Measurements from ENCODE around the gene DDTL. TPM values are rescaled to one million over a fixed set of nuclear protein-coding genes. Genes with fewer than 3 reads are reported as not detected.
"Not testable (repeated sequence)": the region's sequence is repeated elsewhere in the genome, so short reads cannot be mapped to it uniquely, and the experiment has no call there.

The DDTL gene
- total RNA-seq = 3.8 TPM

DNA sequence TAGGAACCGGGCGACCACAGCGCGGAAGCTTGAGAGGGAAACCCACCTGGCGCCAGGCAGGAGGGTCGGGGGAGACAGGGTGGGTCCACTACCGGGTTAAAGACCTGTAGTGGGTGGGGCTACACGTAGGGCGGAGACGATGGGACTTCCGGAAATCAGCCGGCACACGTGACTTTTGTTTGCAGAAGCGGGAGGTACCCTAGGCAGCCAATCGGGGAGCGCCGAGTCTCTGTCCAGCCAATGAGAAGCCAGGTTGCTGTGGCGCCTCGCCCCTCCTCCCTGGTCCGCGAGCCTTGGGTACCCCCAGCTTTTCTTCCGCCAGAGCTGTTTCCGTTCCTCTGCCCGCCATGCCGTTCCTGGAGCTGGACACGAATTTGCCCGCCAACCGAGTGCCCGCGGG, at the start of gene DDTL:
Gene DDTL, plus strand, starts transcription at position 321 of the 400 bp plus-strand sequence. Its CDS starts 27 bp downstream, at position 348.
- not testable (repeated sequence) for H3K4me3 ChIP-seq (ENCODE audit: low read length); H3K9me3 ChIP-seq (ENCODE audit: low read depth, low read length); H3K4me1 ChIP-seq (ENCODE audit: insufficient read depth, low read length); H3K27me3 ChIP-seq (ENCODE audit: insufficient read depth, low read length)

DNA sequence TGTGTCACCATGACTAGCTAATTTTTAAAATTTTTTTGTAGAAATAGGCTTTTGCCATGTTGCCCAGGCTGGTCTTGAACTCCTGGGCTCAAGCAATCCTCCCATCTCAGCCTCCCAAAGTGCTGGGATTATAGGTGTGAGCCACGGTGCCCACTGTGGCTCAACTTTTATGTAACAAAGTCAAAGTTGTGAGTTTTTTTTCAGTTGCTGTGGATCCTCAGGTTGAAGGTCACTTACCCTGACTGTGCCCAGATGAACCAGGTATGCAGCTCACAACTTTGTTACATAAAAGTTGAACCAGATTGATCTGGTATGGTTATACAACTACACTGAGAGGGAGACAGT, 46.4 kb upstream of the DDTL start:
- H3K4me3 ChIP-seq (ENCODE audit: low read length); H3K4me1 ChIP-seq (ENCODE audit: insufficient read depth, low read length); H3K9me3 ChIP-seq (ENCODE audit: low read depth, low read length); H3K27me3 ChIP-seq (ENCODE audit: insufficient read depth, low read length): not testable (repeated sequence)

GRCh38 chr22:23921586-23922201, 45.0 kb upstream of the DDTL start:
- H3K4me3 ChIP-seq (ENCODE audit: low read length); H3K27me3 ChIP-seq (ENCODE audit: insufficient read depth, low read length); H3K4me1 ChIP-seq (ENCODE audit: insufficient read depth, low read length); H3K9me3 ChIP-seq (ENCODE audit: low read depth, low read length): not testable (repeated sequence)

DNA sequence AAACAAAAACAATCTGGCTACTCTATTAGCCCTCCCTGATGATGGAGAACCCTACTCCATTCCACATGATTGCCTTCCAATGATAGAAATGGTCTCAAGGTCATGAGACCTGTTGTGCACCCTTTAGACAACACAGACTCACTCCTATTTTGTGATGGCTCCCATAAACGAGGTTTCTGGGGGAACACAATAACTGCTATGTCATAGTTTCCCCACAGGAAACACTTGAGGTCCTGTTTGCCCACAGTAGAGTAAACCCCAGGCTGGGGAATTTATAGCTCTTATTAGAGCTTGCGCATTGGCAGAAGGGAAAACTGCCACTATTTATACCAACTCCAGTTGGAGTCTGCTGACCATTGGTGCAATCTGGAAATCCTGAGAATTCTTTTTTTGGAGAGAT, 43.8 kb upstream of the DDTL start:
- no peaks in the 10 kb centered on the region for H3K27me3 ChIP-seq (ENCODE audit: insufficient read depth, low read length)
- H3K9me3 ChIP-seq (ENCODE audit: low read depth, low read length) = peaks cover 6% of the 10 kb centered on the region
- no peak overlapping the region for H3K4me3 ChIP-seq (ENCODE audit: low read length)
- H3K4me1 ChIP-seq (ENCODE audit: insufficient read depth, low read length) = no peaks in the 10 kb centered on the region

GRCh38 chr22:23925020-23925606, 41.6 kb upstream of the DDTL start:
- Histone ChIP-seq H3K9me3 (ENCODE audit: low read depth, low read length) (peaks cover 6% of the 10 kb centered on the region), H3K4me1 (ENCODE audit: insufficient read depth, low read length) (no peaks in the 10 kb centered on the region), H3K27me3 (ENCODE audit: insufficient read depth, low read length) (no peaks in the 10 kb centered on the region), H3K4me3 (ENCODE audit: low read length) (no peak overlapping the region)

DNA sequence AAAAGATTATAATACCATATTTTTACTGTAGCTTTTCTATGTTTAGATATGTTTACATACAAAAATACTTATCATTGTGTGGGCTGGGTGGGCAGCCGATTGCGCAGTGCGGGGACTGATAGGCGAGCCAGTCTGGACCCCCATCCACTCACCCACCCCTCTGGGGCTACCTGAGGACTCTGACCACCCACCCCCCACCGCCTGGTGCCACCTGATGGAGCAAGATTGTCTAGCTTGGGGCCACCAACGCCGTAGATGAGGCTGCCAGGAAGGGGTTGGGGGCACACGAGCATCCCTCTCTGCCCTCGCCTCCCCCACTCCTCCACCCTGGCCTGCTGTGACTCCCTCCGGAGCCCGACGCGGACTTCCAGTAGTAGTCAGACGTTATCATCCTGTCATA, 40.1 kb upstream of the DDTL start:
- Histone ChIP-seq H3K27me3 (ENCODE audit: insufficient read depth, low read length) (no peaks in the 10 kb centered on the region), H3K4me3 (ENCODE audit: low read length) (no peak overlapping the region), H3K9me3 (ENCODE audit: low read depth, low read length) (peaks cover 6% of the 10 kb centered on the region), H3K4me1 (ENCODE audit: insufficient read depth, low read length) (no peaks in the 10 kb centered on the region)

- Histone ChIP-seq H3K4me3 (ENCODE audit: low read length) (no peak overlapping the region), H3K4me1 (ENCODE audit: insufficient read depth, low read length) (no peaks in the 10 kb centered on the region), H3K9me3 (ENCODE audit: low read depth, low read length) (no peaks in the 10 kb centered on the region), H3K27me3 (ENCODE audit: insufficient read depth, low read length) (no peaks in the 10 kb centered on the region)
These were observed 28.2 kb upstream of the DDTL start for GRCh38 chr22:23938328-23939016.

- Histone ChIP-seq H3K4me3 (ENCODE audit: low read length) (no peak overlapping the region), H3K4me1 (ENCODE audit: insufficient read depth, low read length) (no peaks in the 10 kb centered on the region), H3K27me3 (ENCODE audit: insufficient read depth, low read length) (no peaks in the 10 kb centered on the region), H3K9me3 (ENCODE audit: low read depth, low read length) (no peaks in the 10 kb centered on the region)
These were observed 27.7 kb upstream of the DDTL start for GRCh38 chr22:23939017-23939357.

DNA sequence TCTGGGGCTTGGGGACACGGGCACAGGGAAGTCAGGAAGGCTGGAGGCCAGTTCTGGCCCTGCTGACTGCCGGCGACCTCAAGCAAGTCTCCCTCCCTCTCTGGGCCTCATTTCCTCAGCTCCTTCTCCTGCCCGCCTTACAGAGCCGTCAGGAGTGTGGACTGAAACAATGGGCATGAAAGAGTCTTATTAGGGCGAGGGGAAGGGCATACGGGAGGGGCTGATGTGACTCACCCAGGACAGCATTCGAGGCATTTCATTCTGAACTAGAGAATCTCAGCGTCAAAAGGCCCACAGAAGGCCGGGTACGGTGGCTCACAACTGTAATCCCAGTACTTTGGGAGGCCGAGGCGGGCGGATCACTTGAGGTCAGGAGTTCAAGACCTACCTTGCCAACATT, 26.5 kb upstream of the DDTL start:
- H3K4me3 ChIP-seq (ENCODE audit: low read length); H3K27me3 ChIP-seq (ENCODE audit: insufficient read depth, low read length); H3K9me3 ChIP-seq (ENCODE audit: low read depth, low read length); H3K4me1 ChIP-seq (ENCODE audit: insufficient read depth, low read length): not testable (repeated sequence)

DNA sequence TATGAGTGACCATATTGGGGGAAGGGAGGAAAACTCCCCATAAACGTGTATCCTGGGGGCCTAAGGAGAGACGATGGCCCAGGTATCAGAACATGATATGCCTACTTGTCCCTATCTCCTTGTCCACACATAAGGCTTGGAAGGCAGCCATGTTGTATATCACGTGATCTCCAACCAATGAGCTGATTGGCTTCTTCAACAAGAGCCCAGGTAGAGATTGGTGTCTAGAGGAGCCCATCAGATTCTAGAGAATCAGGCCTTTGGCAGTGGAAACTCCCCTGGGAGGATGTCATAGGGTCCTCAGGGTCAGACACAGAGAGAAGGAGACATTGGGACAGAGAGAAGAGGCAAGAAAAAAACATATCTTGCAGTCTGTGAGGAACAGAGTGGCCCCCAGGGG, 19.3 kb upstream of the DDTL start:
- not testable (repeated sequence) for H3K27me3 ChIP-seq (ENCODE audit: insufficient read depth, low read length)

GRCh38 chr22:23949764-23950163, 16.9 kb upstream of the DDTL start:
- not testable (repeated sequence) for H3K4me3 ChIP-seq (ENCODE audit: low read length); H3K9me3 ChIP-seq (ENCODE audit: low read depth, low read length); H3K27me3 ChIP-seq (ENCODE audit: insufficient read depth, low read length); H3K4me1 ChIP-seq (ENCODE audit: insufficient read depth, low read length)

More for the DNA sequence above, 19.3 kb upstream of the DDTL start:
- H3K9me3 ChIP-seq (ENCODE audit: low read depth, low read length); H3K4me1 ChIP-seq (ENCODE audit: insufficient read depth, low read length); H3K4me3 ChIP-seq (ENCODE audit: low read length): not testable (repeated sequence)

DNA sequence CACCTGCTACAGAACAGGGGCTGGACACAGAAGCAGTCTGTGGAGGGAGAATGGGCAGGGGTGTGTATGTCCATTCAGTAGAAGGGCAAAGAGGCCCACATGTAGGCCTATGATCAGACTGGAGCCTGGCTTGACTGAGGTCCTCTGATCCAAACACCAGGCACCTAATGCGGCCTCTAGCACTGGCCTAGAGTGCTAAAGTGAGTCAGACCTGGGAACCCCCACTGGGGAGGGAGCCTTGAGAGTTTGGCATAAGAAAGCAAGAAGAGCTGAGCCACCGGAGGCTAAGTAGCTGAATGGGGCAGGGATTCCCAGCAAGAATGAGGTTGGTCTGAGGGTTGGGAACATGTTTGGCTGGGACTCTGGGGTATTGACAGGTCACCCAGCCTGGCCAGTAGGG, 15.3 kb upstream of the DDTL start:
- H3K27me3 ChIP-seq (ENCODE audit: insufficient read depth, low read length); H3K4me1 ChIP-seq (ENCODE audit: insufficient read depth, low read length); H3K9me3 ChIP-seq (ENCODE audit: low read depth, low read length); H3K4me3 ChIP-seq (ENCODE audit: low read length): not testable (repeated sequence)

DNA sequence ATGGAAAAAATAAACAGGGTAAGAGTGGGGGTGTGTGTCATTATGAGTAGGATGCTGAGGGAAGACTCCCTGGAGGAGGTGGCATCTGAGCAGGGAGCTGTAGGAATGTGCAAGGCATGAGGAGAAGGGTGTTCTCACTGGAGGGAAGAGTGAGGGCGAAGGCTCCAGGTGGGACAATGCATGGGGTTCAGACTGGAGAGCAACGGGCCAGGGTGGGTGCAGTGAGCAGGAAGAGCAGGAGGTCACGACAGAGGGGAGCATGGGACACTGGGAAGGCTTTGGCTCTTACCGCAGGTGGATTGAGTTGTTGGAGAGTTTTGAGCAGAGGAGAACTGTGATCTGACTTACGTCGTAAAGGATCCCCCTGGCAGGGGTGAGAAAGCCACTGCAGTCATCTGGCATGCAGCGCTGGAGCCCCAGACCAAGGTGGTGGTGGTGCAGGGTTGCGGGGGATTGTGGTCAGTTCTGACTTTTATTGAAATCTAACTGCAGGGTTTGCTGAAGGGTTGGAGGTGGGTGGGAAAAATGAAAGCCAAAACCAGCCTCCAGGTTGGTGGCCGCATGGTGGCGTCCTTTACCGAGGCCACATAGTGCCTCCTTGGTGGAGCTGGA, 13.8 kb upstream of the DDTL start:
- H3K9me3 ChIP-seq (ENCODE audit: low read depth, low read length); H3K27me3 ChIP-seq (ENCODE audit: insufficient read depth, low read length); H3K4me3 ChIP-seq (ENCODE audit: low read length); H3K4me1 ChIP-seq (ENCODE audit: insufficient read depth, low read length): not testable (repeated sequence)

- H3K9me3 ChIP-seq (ENCODE audit: low read depth, low read length); H3K4me1 ChIP-seq (ENCODE audit: insufficient read depth, low read length); H3K27me3 ChIP-seq (ENCODE audit: insufficient read depth, low read length); H3K4me3 ChIP-seq (ENCODE audit: low read length): not testable (repeated sequence)
These were observed 13.2 kb upstream of the DDTL start for GRCh38 chr22:23953485-23953884.

DNA sequence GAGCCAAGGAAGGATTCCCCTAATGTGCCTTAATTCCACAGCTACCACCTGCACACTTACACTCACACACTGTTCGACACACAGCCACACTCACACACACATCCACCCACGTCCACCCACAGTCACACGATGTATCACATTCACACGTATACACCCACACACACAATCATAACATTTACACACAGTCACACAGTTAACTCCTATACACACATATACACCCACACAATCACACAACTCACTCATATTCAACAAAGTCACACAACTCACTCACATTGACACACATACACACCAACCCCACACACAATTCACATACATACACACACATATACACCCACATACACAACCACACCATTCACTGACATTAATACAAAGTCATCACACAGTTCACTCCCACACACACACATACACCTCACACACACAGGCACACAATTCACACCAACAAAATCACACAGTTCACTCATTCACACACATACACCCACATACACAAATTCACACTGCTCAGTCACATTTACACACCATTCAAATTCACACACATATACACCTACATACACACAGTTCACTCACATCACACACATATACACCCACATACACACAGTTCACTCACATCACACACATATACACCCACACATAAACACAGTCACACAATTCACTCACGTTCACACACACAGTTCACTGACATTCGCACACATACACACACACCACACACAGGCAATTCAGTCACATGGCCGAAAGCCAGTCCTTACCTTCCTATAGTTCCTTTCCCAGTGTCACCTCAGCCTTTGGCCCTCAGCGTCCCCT, 12.3 kb upstream of the DDTL start:
- not testable (repeated sequence) for H3K27me3 ChIP-seq (ENCODE audit: insufficient read depth, low read length); H3K9me3 ChIP-seq (ENCODE audit: low read depth, low read length); H3K4me3 ChIP-seq (ENCODE audit: low read length); H3K4me1 ChIP-seq (ENCODE audit: insufficient read depth, low read length)

All from mononuclear cell (primary cell).